GM18861 (cell line): ENCODE data around the gene GAB2.
"Not testable (repeated sequence)": the region's sequence is repeated elsewhere in the genome, so short reads cannot be mapped to it uniquely, and the experiment has no call there.

Experiments used
- ATAC-seq: cut with Tn5 transposase; IDR thresholded peaks from one replicate; pipeline ENCODE4 v1.9.1; 2021; ENCODE audit not compliant: unreplicated experiment

The GAB2 gene

GRCh38 chr11:78417175-78417887, at the start of gene GAB2:
TSS of gene GAB2 (minus strand) at chr11:78417820. CDS start at chr11:78417720, 100 bp downstream.
- peak; percentile 11 for ATAC-seq

GRCh38 chr11:78467370-78467769, 49.8 kb upstream of the GAB2 start:
- no peak for ATAC-seq

- ATAC-seq, result peak; percentile 98
These were observed 47.7 kb upstream of the GAB2 start for GRCh38 chr11:78465169-78465942.

- not testable (repeated sequence) for ATAC-seq
These were observed 47.2 kb upstream of the GAB2 start for GRCh38 chr11:78464787-78465168.

GRCh38 chr11:78460471-78460870, 42.9 kb upstream of the GAB2 start:
- no peak for ATAC-seq

- ATAC-seq, result no peak
These were observed 42.1 kb upstream of the GAB2 start for GRCh38 chr11:78459738-78460137.

- no peak for ATAC-seq
These were observed 39.8 kb upstream of the GAB2 start for GRCh38 chr11:78457448-78457847.

- no peak for ATAC-seq
These were observed 35.7 kb upstream of the GAB2 start for GRCh38 chr11:78453140-78453935.

- ATAC-seq, result no peak
These were observed 33.9 kb upstream of the GAB2 start for GRCh38 chr11:78451371-78452150.

- no peak for ATAC-seq
These were observed 33.2 kb upstream of the GAB2 start for GRCh38 chr11:78450866-78451265.

- ATAC-seq, result no peak
These were observed 32.2 kb upstream of the GAB2 start for GRCh38 chr11:78449866-78450265.

GRCh38 chr11:78446210-78446609, 28.6 kb upstream of the GAB2 start:
- no peak for ATAC-seq

- no peak for ATAC-seq
These were observed 27.1 kb upstream of the GAB2 start for GRCh38 chr11:78444726-78445125.

GRCh38 chr11:78441956-78442355, 24.3 kb upstream of the GAB2 start:
- ATAC-seq, result no peak

GRCh38 chr11:78438298-78438975, 20.8 kb upstream of the GAB2 start:
- ATAC-seq, result peak; percentile 91

- no peak for ATAC-seq
These were observed 15.3 kb upstream of the GAB2 start for GRCh38 chr11:78432956-78433355.

- no peak for ATAC-seq
These were observed 14.5 kb upstream of the GAB2 start for GRCh38 chr11:78432058-78432515.

- no peak for ATAC-seq
These were observed 12.0 kb upstream of the GAB2 start for GRCh38 chr11:78429660-78430059.

- ATAC-seq, result no peak
These were observed 11.6 kb upstream of the GAB2 start for GRCh38 chr11:78429209-78429608.

- no peak for ATAC-seq
These were observed 11.2 kb upstream of the GAB2 start for GRCh38 chr11:78428773-78429172.
